ENCODE results near the gene NR2C1. TPM values are rescaled to one million over a fixed set of nuclear protein-coding genes. Genes with fewer than 3 reads are reported as not detected.

Gene NR2C1
- total and polyA plus RNA-seq, 2 of the 8 experiments (the other 6 are each of a cell fraction or from before 2014, with no cell fraction given) = 22.8 to 48.3 TPM

GRCh38 chr12:94987801-94988200 lies 85.6 kb downstream of the NR2C1 start (continued):
- TF ChIP-seq MAFK (IDR thresholded peaks at IDR 0.05; ENCODE audit: low read depth, low read length) (no peak), CREB1 (IDR thresholded peaks at IDR 0.05) (no peak), ZNF274 (IDR thresholded peaks at IDR 0.05; ENCODE audit: borderline replicate concordance, extremely low read depth, low read length) (no peak), BCL11A (IDR thresholded peaks at IDR 0.05; ENCODE audit: low read depth in 2 of 2, low read length in 2 of 2) (no peak), HDAC2 (IDR thresholded peaks at IDR 0.05; ENCODE audit: borderline replicate concordance in 1 of 2, low read depth in 2 of 2, low read length in 2 of 2) (no peak)
